Gastroesophageal sphincter (tissue), 3 donors: Measurements from ENCODE around the gene ARNT2.

Source experiments
- CTCF ChIP-seq, 4 experiments: fragments of 200-600 bp in 2 of 4; fragments of 450-650 bp in 2 of 4; sonication (generic) in 1 of 4; IDR thresholded peaks; one replicate each; pipeline ENCODE4 v1.5.1; 2017 to 2019; ENCODE audit warnings: antibody characterized with exemption in 4 of 4, mild to moderate bottlenecking in 2 of 4, moderate library complexity in 2 of 4
- EP300 ChIP-seq: sonication (generic); formaldehyde crosslinking; IDR thresholded peaks from one replicate; pipeline ENCODE4 v1.6.1; 2017; ENCODE audit warnings: antibody characterized with exemption, mild to moderate bottlenecking
- POLR2A ChIP-seq, 2 donors: fragments of 450-650 bp; IDR thresholded peaks; one replicate each; pipeline ENCODE4 v1.6.1; 2017; ENCODE audit warnings: antibody characterized with exemption in 2 of 2, mild to moderate bottlenecking in 2 of 2, moderate library complexity in 1 of 2
- POLR2AphosphoS5 ChIP-seq: sonication (generic); formaldehyde crosslinking; IDR thresholded peaks from one replicate; pipeline ENCODE4 v1.6.1; 2017; ENCODE audit warnings: antibody characterized with exemption

- TF ChIP-seq CTCF (IDR thresholded peaks at IDR 0.05) (no peak), POLR2A (IDR thresholded peaks at IDR 0.05) (no peak), POLR2AphosphoS5 (no peak), EP300 (no peak)
These were observed 24.5 kb upstream of the ARNT2 start for GRCh38 chr15:80379693-80380092.
